ENCODE results near the gene NPC1L1. TPM values are rescaled to one million over a fixed set of nuclear protein-coding genes. Genes with fewer than 3 reads are reported as not detected.
A peak's percentile ranks its signal among the peaks of the same experiment; 100 is the strongest.

Gene NPC1L1
- total and polyA plus RNA-seq, 2 of the 13 experiments (the other 11 are each of a cell fraction or from before 2014, with no cell fraction given) = 4.8 to 14.5 TPM

DNA sequence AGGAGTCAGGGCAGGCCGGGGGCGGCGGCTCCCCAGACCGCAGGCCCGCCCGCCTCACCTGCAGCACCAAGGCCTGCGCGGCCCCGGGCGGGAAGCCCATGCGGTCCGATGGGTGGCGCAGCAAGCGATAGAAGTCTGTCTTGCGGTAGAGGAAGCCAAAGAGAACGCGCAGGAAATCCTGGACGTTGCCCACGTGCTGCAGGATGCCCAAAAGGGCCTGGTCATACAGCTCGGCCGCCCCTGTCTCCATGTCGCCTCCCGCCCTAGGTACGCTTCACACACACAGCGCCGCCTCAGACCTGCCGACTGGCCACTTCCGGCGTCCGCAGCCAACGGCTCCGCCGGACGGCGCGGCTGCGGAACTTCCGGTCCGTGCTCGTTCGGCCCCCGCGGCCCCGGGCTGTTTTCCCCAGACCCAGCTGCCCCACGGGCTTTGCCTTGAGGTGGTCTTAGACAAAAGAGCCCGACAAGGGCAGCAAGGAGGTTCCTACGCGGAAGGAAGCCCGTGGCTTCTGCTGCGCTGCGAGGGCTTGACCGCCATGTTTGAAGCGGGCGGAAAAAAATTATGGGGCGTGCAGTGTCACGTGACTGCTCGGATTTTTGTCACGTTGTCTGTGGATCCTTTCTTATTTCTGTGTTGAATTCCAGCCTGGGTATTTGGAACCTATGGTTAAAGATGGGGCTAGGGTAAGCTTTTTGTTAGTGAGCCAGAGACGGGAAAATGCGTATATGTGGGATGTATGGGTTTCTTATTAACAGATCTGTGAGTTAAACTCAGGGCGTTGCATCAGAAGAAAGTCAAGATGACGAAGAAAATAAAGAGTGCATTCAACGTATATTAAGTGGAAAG, 50.6 kb downstream of the NPC1L1 start, which contains the start of gene NUDCD3 (continued):
- TF ChIP-seq ATF7 (IDR thresholded peaks at IDR 0.05) (no peak), ATF7 (CRISPR knock-in tag; IDR thresholded peaks at IDR 0.05) (peak; percentile 38; the same call in 1 of the 2 replicates), SMAD1 (CRISPR knock-in tag; IDR thresholded peaks at IDR 0.05; ENCODE audit: borderline replicate concordance, low read depth) (peak; percentile 93; the same call in 1 of the 2 replicates), KLF15 (CRISPR knock-in tag; IDR thresholded peaks at IDR 0.05; ENCODE audit: borderline replicate concordance) (no peak; the same call in 1 of the 2 replicates), TFDP1 (CRISPR knock-in tag; IDR thresholded peaks at IDR 0.05; ENCODE audit: borderline replicate concordance) (peak; percentile 80; the same call in 1 of the 2 replicates), ZNF75D (CRISPR knock-in tag; IDR thresholded peaks at IDR 0.05; ENCODE audit: borderline replicate concordance) (no peak), ZSCAN9 (CRISPR knock-in tag; IDR thresholded peaks at IDR 0.05; ENCODE audit: borderline replicate concordance) (no peak; the same call in 1 of the 2 replicates), FOSL1 (CRISPR knock-in tag; IDR thresholded peaks at IDR 0.05; ENCODE audit: borderline replicate concordance) (no peak), RAD21 (CRISPR knock-in tag; IDR thresholded peaks at IDR 0.05) (peak; percentile 62; the same call in 1 of the 2 replicates), ZNF670 (CRISPR knock-in tag; IDR thresholded peaks at IDR 0.05; ENCODE audit: borderline replicate concordance) (no peak), ZNF367 (CRISPR knock-in tag; IDR thresholded peaks at IDR 0.05; ENCODE audit: borderline replicate concordance) (no peak)
- TF ChIP-seq, protein P1, sequence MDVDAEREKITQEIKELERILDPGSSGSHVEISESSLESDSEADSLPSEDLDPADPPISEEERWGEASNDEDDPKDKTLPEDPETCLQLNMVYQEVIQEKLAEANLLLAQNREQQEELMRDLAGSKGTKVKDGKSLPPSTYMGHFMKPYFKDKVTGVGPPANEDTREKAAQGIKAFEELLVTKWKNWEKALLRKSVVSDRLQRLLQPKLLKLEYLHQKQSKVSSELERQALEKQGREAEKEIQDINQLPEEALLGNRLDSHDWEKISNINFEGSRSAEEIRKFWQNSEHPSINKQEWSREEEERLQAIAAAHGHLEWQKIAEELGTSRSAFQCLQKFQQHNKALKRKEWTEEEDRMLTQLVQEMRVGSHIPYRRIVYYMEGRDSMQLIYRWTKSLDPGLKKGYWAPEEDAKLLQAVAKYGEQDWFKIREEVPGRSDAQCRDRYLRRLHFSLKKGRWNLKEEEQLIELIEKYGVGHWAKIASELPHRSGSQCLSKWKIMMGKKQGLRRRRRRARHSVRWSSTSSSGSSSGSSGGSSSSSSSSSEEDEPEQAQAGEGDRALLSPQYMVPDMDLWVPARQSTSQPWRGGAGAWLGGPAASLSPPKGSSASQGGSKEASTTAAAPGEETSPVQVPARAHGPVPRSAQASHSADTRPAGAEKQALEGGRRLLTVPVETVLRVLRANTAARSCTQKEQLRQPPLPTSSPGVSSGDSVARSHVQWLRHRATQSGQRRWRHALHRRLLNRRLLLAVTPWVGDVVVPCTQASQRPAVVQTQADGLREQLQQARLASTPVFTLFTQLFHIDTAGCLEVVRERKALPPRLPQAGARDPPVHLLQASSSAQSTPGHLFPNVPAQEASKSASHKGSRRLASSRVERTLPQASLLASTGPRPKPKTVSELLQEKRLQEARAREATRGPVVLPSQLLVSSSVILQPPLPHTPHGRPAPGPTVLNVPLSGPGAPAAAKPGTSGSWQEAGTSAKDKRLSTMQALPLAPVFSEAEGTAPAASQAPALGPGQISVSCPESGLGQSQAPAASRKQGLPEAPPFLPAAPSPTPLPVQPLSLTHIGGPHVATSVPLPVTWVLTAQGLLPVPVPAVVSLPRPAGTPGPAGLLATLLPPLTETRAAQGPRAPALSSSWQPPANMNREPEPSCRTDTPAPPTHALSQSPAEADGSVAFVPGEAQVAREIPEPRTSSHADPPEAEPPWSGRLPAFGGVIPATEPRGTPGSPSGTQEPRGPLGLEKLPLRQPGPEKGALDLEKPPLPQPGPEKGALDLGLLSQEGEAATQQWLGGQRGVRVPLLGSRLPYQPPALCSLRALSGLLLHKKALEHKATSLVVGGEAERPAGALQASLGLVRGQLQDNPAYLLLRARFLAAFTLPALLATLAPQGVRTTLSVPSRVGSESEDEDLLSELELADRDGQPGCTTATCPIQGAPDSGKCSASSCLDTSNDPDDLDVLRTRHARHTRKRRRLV (CRISPR knock-in tag; IDR thresholded peaks at IDR 0.05) = peak; percentile 73; the same call in 1 of the 2 replicates
- TF ChIP-seq, protein P2, sequence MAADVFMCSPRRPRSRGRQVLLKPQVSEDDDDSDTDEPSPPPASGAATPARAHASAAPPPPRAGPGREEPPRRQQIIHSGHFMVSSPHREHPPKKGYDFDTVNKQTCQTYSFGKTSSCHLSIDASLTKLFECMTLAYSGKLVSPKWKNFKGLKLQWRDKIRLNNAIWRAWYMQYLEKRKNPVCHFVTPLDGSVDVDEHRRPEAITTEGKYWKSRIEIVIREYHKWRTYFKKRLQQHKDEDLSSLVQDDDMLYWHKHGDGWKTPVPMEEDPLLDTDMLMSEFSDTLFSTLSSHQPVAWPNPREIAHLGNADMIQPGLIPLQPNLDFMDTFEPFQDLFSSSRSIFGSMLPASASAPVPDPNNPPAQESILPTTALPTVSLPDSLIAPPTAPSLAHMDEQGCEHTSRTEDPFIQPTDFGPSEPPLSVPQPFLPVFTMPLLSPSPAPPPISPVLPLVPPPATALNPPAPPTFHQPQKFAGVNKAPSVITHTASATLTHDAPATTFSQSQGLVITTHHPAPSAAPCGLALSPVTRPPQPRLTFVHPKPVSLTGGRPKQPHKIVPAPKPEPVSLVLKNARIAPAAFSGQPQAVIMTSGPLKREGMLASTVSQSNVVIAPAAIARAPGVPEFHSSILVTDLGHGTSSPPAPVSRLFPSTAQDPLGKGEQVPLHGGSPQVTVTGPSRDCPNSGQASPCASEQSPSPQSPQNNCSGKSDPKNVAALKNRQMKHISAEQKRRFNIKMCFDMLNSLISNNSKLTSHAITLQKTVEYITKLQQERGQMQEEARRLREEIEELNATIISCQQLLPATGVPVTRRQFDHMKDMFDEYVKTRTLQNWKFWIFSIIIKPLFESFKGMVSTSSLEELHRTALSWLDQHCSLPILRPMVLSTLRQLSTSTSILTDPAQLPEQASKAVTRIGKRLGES (CRISPR knock-in tag; IDR thresholded peaks at IDR 0.05; ENCODE audit: borderline replicate concordance) = peak; percentile 27; the same call in 1 of the 2 replicates
- TF ChIP-seq, protein P3, sequence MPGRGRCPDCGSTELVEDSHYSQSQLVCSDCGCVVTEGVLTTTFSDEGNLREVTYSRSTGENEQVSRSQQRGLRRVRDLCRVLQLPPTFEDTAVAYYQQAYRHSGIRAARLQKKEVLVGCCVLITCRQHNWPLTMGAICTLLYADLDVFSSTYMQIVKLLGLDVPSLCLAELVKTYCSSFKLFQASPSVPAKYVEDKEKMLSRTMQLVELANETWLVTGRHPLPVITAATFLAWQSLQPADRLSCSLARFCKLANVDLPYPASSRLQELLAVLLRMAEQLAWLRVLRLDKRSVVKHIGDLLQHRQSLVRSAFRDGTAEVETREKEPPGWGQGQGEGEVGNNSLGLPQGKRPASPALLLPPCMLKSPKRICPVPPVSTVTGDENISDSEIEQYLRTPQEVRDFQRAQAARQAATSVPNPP (CRISPR knock-in tag; IDR thresholded peaks at IDR 0.05) = peak; percentile 65; the same call in 1 of the 2 replicates
- TF ChIP-seq, protein P4, sequence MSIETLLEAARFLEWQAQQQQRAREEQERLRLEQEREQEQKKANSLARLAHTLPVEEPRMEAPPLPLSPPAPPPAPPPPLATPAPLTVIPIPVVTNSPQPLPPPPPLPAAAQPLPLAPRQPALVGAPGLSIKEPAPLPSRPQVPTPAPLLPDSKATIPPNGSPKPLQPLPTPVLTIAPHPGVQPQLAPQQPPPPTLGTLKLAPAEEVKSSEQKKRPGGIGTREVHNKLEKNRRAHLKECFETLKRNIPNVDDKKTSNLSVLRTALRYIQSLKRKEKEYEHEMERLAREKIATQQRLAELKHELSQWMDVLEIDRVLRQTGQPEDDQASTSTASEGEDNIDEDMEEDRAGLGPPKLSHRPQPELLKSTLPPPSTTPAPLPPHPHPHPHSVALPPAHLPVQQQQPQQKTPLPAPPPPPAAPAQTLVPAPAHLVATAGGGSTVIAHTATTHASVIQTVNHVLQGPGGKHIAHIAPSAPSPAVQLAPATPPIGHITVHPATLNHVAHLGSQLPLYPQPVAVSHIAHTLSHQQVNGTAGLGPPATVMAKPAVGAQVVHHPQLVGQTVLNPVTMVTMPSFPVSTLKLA (IDR thresholded peaks at IDR 0.05) = peak; percentile 64

All from HepG2 (cell line).